Left lung (tissue), 10 donors: ENCODE results near the gene LMX1B. TPM values are rescaled to one million over a fixed set of nuclear protein-coding genes. Genes with fewer than 3 reads are reported as not detected.

Source experiments
- ATAC-seq: fragments of 200-7000 bp; cut with Tn5 transposase; one replicate; pipeline ENCODE4 v1.9.1; 2020; ENCODE audit warnings: moderate library complexity
- DNase-seq, 4 donors: peaks; one replicate each; pipeline ENCODE4 v3.0.0-alpha.2; 2013 to 2020
- H3K27ac ChIP-seq, 2 donors: fragments of 200-600 bp; sonication (generic) in 1 of 2; one replicate each; pipeline versions ENCODE4 v1.5.0 to v1.8.0; 2020 to 2021
- H3K27me3 ChIP-seq, 2 donors: fragments of 200-600 bp; sonication (generic) in 1 of 2; one replicate each; pipeline versions ENCODE4 v1.5.0 to v1.8.0; 2020 to 2021
- H3K36me3 ChIP-seq, 2 donors: fragments of 200-600 bp; sonication (generic) in 1 of 2; one replicate each; pipeline versions ENCODE4 v1.5.0 to v1.8.0; 2020 to 2021
- H3K4me1 ChIP-seq, 2 donors: fragments of 200-600 bp; one replicate each; pipeline ENCODE4 v1.8.0; 2021
- H3K4me3 ChIP-seq, 2 donors: fragments of 200-600 bp; sonication (generic) in 1 of 2; one replicate each; pipeline versions ENCODE4 v1.5.0 to v1.8.0; 2020 to 2021; ENCODE audit warnings: mild to moderate bottlenecking in 1 of 2
- H3K9me3 ChIP-seq, 2 donors: fragments of 200-600 bp; sonication (generic) in 1 of 2; one replicate each; pipeline versions ENCODE4 v1.5.0 to v1.8.0; 2020 to 2021
- intact Hi-C, 2 donors: fragments of 100-400 bp; cut with DNase I; formaldehyde crosslinking; loops; one replicate each; pipeline versions ENCODE4 v1.11.2 to v1.14.2; 2022
- polyA plus RNA-seq, 6 donors: library from polyadenylated mRNA; unstranded; fragments of 120-200 nt; gene quantifications; one replicate each; pipeline ENCODE4 v1.2.1, GENCODE V29; 2013; ENCODE audit not compliant: insufficient read length in 6 of 6
- total RNA-seq, 2 donors: library from RNA; stranded (reverse); fragmentation: NEBNext Ultra II Directional; extraction: Animal tissue kit (Norgen Biotek cat#: 25700); gene quantifications; one replicate each; pipeline ENCODE4 v1.2.1, GENCODE V29; 2021
- TF ChIP-seq, protein P1 (sequence below), 2 donors: fragments of 200-600 bp; sonication (generic) in 1 of 2; IDR thresholded peaks; one replicate each; pipeline versions ENCODE4 v1.5.0 to v1.8.0; 2021; ENCODE audit warnings: antibody characterized with exemption in 2 of 2
- donor health status: DM: no; HTN: yes; CAD: no.
- donor health status: DM: no; HTN: no; CAD: no.

The LMX1B gene
- total and polyA plus RNA-seq, 8 donors, result 0.05 to 0.31 (median 0.20) TPM; not detected in 1

DNA sequence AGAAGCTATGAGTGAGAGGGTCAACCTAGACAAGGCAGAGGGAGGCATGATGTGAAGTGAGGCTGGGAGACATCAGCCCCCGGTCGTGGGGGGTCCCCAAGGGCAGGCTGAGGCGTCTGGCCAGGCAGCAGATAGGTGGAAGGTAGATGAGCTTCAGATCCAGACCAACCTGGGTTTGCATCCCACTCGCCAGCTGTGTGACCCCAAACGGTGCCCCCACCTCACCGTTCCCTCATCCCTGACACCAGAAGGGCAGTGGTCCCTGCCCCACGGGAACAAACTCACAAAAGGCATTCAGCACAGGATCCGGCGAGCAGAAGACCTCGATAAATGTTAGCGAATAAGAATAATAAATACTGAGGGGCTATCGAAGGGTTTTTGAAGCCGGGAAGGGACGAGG, 27.5 kb upstream of the LMX1B start:
- Histone ChIP-seq H3K4me1 (peaks cover 7 to 8% of the 10 kb centered on the region in 2 donors), H3K27ac (no peak overlapping the region), H3K36me3 (no peaks in the 10 kb centered on the region), H3K9me3 (no peaks in the 10 kb centered on the region), H3K27me3 (peaks cover 5 to 29% of the 10 kb centered on the region in 2 donors), H3K4me3 (no peak overlapping the region)
- TF ChIP-seq, protein P1, sequence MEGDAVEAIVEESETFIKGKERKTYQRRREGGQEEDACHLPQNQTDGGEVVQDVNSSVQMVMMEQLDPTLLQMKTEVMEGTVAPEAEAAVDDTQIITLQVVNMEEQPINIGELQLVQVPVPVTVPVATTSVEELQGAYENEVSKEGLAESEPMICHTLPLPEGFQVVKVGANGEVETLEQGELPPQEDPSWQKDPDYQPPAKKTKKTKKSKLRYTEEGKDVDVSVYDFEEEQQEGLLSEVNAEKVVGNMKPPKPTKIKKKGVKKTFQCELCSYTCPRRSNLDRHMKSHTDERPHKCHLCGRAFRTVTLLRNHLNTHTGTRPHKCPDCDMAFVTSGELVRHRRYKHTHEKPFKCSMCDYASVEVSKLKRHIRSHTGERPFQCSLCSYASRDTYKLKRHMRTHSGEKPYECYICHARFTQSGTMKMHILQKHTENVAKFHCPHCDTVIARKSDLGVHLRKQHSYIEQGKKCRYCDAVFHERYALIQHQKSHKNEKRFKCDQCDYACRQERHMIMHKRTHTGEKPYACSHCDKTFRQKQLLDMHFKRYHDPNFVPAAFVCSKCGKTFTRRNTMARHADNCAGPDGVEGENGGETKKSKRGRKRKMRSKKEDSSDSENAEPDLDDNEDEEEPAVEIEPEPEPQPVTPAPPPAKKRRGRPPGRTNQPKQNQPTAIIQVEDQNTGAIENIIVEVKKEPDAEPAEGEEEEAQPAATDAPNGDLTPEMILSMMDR (IDR thresholded peaks at IDR 0.05), result no peak
- DNase-seq, result no peak
- intact Hi-C loops, result no loop called here
- ATAC-seq, result no peak

DNA sequence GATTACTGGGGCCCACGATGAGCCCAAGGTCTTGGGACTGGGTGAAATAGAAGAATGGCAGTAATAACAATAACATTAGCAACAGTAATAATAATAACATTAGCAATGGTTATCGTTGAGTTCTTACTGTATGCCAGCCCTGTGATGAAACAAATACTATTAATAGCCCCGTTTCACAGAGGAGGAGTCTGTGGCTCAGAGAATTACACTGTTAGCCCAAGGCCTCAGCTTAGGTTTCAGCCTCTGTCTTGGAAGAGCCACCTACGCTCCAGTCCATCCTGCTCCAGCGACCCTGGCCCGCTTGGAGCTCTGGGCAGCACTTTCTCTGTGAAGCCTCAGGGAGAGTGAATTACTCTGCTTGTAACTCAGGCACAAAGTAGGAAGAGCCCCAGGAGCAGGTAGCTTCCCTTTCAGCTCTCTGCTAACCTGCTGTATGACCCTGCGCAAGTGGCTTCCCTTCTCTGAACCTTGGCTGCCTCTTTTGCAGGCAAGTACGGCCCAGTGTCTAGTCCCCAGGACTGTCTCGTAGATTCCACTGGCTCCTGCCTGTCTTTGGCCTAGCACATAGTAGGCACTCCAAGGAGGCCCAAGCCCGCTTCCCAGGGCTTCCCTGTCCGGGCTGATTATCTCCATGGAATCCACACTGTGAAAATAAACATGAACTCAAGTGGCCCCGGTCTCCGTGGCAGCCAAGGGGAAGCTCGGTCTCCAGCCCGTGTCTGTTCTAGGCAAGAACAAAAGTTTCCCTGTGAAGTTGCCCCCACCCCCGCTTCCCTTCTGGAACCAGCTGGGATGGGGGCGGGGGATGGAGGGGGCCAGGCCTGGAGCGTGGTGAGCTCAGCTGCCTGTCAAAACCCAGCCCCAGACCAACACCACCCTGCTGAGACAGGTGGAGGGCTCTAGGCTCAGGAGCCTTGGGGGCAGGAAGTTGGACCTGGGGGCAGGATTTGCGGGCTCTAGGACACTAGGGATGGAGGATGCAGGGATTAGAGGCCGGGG, 26.2 kb upstream of the LMX1B start:
- Histone ChIP-seq H3K36me3 (no peaks in the 10 kb centered on the region), H3K27ac (no peak overlapping the region), H3K9me3 (no peaks in the 10 kb centered on the region), H3K27me3 (peaks cover under 1 to 33% of the 10 kb centered on the region in 2 donors), H3K4me3 (no peak overlapping the region), H3K4me1 (peaks cover 7 to 8% of the 10 kb centered on the region in 2 donors)
- ATAC-seq (peak; percentile 89), DNase-seq (peak in 3 of 4 donors; percentile 53 to 84 (median 54))
- intact Hi-C loops, result no loop called here
- TF ChIP-seq, protein P1 (IDR thresholded peaks at IDR 0.05), result no peak

DNA sequence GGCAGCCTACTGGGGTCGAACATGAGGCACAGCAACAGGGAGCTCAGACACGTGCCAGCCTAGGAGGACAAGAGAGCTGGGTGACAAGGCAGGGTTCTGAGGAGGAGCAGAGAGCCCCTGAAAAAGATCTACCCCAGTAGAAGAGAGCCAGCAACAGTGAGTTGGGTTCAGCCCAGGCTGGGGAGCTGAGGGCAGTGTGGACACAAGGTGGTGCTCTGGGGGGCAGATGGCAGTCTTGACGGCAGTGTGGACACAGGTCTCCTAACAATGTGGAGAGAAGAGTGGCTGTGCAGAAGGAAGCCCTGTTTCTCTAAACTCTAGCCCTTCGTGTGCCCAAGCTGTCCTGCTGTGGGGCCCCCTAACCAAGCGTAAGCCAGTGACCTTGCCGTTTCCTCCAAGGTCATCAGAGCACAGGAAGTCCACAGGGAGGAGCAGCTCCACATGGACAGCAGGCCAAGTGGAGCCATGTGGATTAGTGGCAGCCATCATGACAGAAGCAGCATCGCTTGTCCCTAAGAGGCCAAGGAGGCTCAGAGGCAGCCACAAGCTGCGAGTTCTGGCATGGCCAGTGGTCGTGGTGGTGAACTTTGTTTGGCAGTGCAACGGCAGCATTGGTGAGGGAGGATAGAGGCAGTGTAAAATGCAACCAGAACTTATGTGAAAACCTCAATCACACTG, 25.1 kb upstream of the LMX1B start:
- ATAC-seq, result no peak
- Histone ChIP-seq H3K9me3 (no peaks in the 10 kb centered on the region), H3K4me3 (no peak overlapping the region), H3K27me3 (peaks cover 6 to 33% of the 10 kb centered on the region in 2 donors), H3K27ac (no peak overlapping the region), H3K36me3 (no peaks in the 10 kb centered on the region), H3K4me1 (peaks cover 7 to 8% of the 10 kb centered on the region in 2 donors)
- intact Hi-C loops, result no loop called here
- DNase-seq, result no peak
- TF ChIP-seq, protein P1 (IDR thresholded peaks at IDR 0.05), result no peak

DNA sequence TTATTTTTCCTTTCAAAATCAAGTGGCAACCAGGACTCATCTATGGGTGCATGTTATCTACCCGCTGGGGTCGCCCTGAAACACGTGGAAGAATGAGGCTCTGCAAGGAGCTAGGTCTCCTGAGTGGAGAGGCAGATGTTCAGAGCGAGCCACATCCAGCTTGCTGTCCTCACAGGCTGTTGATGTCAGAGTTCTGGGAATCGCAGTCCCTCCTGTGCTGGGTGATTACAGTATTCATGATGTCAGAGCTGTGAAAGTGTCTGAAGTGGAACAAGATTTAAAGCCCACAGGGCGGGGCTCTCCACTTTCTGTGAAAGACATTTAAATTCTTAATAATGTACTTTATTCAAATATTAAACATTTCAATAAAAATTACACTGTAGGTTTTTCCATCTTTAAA, 24.4 kb upstream of the LMX1B start:
- Histone ChIP-seq H3K36me3 (no peaks in the 10 kb centered on the region), H3K9me3 (no peaks in the 10 kb centered on the region), H3K27ac (no peak overlapping the region), H3K4me1 (peaks cover 7 to 8% of the 10 kb centered on the region in 2 donors), H3K4me3 (no peak overlapping the region), H3K27me3 (peaks cover 6 to 33% of the 10 kb centered on the region in 2 donors)
- DNase-seq, result no peak
- intact Hi-C loops, result no loop called here
- TF ChIP-seq, protein P1 (IDR thresholded peaks at IDR 0.05), result no peak
- no peak for ATAC-seq

DNA sequence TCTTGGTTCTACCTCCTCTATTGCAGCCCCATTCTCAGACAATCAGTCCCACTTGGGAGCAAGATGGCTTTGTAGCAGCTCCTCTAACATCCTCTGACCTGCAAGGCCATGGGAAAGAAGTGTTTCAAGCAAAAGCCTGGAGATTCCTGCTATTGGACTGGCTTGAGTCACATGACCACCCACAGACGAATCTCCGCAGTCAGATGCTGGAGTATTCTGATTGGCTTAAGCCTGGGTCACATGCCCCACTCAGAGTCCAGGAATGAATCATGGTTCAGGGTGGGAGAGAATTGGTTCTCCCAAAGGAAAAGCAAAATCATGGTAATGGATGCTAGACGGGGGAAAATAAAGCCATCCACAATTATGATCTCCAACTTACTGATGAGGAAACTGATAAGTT, 22.6 kb upstream of the LMX1B start:
- no peak overlapping the region for H3K4me3 ChIP-seq
- DNase-seq, result no peak
- intact Hi-C loops, result no loop called here
- H3K36me3 ChIP-seq, result no peaks in the 10 kb centered on the region
- H3K4me1 ChIP-seq, result peaks cover 7 to 8% of the 10 kb centered on the region in 2 donors
- no peaks in the 10 kb centered on the region for H3K9me3 ChIP-seq
- H3K27ac ChIP-seq, result no peak overlapping the region
- H3K27me3 ChIP-seq, result peaks cover 6 to 46% of the 10 kb centered on the region in 2 donors
- TF ChIP-seq, protein P1 (IDR thresholded peaks at IDR 0.05), result no peak
- no peak for ATAC-seq
